ENCODE measurements around the gene BCO1.

The BCO1 gene

GRCh38 chr16:81316176-81316496, 77.6 kb downstream of the BCO1 start:
- H3K4me1 Mint-ChIP-seq, result peaks cover 61% of the 10 kb centered on the region
- no peaks in the 10 kb centered on the region for H3K9me3 Mint-ChIP-seq
- peak overlapping the region; percentile 37 for H3K27ac Mint-ChIP-seq
- H3K4me3 Mint-ChIP-seq, result peak overlapping the region; percentile 93
- ATAC-seq (no peak), DNase-seq (ENCODE audit: low spot score in 2 of 2) (no peak)
- H3K36me3 Mint-ChIP-seq, result peaks cover 11% of the 10 kb centered on the region

GRCh38 chr16:81318711-81319110, 80.2 kb downstream of the BCO1 start:
- peaks cover 64% of the 10 kb centered on the region for H3K4me1 Mint-ChIP-seq
- DNase-seq (ENCODE audit: low spot score in 2 of 2), result no peak

DNA sequence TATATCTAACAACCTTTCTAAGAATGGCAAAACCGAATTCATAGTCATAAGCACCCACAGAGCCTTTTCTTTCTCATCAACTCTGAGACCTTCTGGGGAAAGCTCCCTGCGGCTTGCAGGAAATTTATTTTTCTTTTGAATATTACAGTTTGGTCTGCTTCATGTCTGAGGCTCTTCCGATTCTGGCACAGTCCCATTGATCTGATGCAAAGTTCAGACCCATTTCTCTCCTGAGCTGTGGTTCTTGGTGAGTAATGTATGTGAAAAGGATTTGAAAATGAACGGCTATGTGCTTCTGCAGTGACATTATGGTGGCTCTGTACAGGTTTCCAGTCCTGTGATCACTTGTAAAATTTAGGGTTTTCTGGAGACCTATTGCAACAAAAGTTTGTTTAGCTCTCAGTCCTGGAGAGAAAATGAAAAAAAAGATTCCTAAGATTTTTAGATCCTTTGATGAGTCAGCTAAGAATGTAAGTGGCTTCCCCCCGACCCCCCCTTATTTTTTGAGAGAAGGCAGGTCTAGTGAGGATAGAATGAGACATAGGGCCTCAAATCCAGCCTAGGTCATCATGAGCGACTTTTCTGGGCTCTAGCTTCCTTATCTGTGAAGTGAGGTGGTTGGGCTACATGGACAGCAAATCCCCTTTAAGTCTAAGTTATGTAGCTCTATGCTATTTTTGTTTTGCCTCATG, 80.9 kb downstream of the BCO1 start:
- ATAC-seq (no peak), DNase-seq (ENCODE audit: low spot score in 2 of 2) (no peak)
- H3K36me3 Mint-ChIP-seq, result peaks cover 6% of the 10 kb centered on the region
- H3K4me1 Mint-ChIP-seq, result peaks cover 62% of the 10 kb centered on the region
- H3K9me3 Mint-ChIP-seq, result no peaks in the 10 kb centered on the region
- no peak overlapping the region for H3K27ac Mint-ChIP-seq
- H3K4me3 Mint-ChIP-seq, result no peak overlapping the region

More at GRCh38 chr16:81318711-81319110, 80.2 kb downstream of the BCO1 start:
- no peaks in the 10 kb centered on the region for H3K9me3 Mint-ChIP-seq
- peaks cover 11% of the 10 kb centered on the region for H3K36me3 Mint-ChIP-seq
- H3K27ac Mint-ChIP-seq, result no peak overlapping the region
- ATAC-seq, result no peak
- no peak overlapping the region for H3K4me3 Mint-ChIP-seq

DNA sequence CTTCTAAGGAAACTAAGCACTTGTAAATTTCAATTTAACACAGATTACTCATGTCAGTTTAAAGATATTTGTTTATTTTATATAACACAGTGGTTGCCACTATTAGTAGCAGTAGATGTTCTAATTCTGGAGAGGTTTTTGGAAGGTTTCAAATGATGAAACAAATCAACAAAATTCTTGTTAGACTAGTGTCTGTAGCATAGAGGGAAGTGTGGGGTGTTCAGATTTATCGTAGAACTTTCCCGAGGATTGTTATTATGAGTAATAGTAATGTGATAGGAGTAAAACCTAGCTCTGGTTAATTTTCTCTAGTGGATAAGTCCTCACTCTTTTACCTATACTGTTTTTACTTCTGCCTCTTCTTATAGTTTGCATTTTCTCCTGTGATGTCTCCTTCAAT, 82.5 kb downstream of the BCO1 start:
- Mint-ChIP-seq H3K36me3 (no peaks in the 10 kb centered on the region), H3K9me3 (no peaks in the 10 kb centered on the region), H3K27ac (no peak overlapping the region)

GRCh38 chr16:81321536-81321935, 83.0 kb downstream of the BCO1 start:
- Mint-ChIP-seq H3K4me1 (peaks cover 65% of the 10 kb centered on the region), H3K36me3 (no peaks in the 10 kb centered on the region), H3K4me3 (no peak overlapping the region), H3K27ac (no peak overlapping the region), H3K9me3 (no peaks in the 10 kb centered on the region)
- DNase-seq (ENCODE audit: low spot score in 2 of 2) (no peak), ATAC-seq (no peak)

More for the DNA sequence above, 82.5 kb downstream of the BCO1 start:
- no peak for ATAC-seq
- H3K4me1 Mint-ChIP-seq, result peaks cover 65% of the 10 kb centered on the region
- H3K4me3 Mint-ChIP-seq, result no peak overlapping the region
- no peak for DNase-seq (ENCODE audit: low spot score in 2 of 2)

DNA sequence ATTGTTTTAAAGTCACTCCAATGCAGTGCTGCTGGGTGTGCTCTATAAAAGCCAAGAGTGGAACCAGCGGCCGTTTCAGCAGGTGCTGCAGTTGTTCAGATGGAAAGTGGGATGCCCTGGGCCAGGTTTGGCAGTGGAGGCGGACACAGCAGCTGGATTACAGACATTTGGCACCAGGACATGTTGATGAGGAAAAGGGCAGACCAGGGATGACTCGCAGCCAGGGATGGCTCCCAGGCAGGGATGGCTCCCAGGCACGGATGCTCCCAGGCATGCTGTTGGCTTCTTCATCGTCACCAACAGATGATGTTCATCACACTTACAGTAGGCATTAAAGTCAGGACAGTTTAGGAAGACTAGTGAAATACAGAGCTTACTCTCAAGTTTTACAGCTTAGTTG, 86.3 kb downstream of the BCO1 start:
- DNase-seq (ENCODE audit: low spot score in 2 of 2) (no peak), ATAC-seq (no peak)
- H3K4me1 Mint-ChIP-seq, result peaks cover 50% of the 10 kb centered on the region
- H3K9me3 Mint-ChIP-seq, result no peaks in the 10 kb centered on the region
- H3K36me3 Mint-ChIP-seq, result no peaks in the 10 kb centered on the region
- no peak overlapping the region for H3K4me3 Mint-ChIP-seq
- no peak overlapping the region for H3K27ac Mint-ChIP-seq

GRCh38 chr16:81327011-81327410, 88.5 kb downstream of the BCO1 start:
- peaks cover 39% of the 10 kb centered on the region for H3K4me1 Mint-ChIP-seq
- DNase-seq (ENCODE audit: low spot score in 2 of 2) (no peak), ATAC-seq (no peak)
- H3K9me3 Mint-ChIP-seq, result no peaks in the 10 kb centered on the region
- H3K36me3 Mint-ChIP-seq, result peaks cover 4% of the 10 kb centered on the region
- no peak overlapping the region for H3K27ac Mint-ChIP-seq
- no peak overlapping the region for H3K4me3 Mint-ChIP-seq

DNA sequence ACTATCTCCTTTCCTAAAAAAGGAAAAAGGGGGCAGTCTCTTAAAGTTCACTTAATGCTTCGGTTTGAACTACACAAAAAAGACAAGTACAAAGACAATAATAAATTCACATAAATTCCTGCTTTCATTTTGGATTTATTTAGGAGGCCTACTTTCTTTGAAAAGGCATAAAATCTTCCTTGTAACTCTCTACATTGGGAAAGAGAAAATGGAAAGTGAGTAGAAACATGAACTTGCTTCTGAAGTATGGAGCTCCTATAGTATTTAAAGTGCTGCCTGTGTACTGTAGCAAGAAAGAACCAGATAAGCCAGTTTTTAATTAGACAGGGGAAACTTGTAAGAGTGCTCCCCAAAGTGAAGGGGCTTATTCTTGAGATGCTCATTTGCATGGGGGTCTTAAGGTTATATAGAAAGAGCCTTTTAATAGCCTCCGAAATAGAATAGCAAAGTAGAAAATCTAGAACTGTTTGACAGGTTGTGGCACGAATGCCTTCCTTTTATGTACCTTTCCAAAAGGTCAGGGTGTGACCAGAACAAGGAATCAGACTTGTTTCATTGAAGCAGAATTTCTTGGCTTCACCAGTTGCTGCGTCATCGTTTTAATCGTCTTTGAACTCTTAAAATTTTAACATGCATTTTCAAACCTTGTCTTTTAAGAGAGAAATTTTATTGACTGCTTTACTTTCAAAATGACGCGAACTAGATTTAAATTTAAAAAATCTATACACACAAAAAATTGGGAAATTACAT, 89.1 kb downstream of the BCO1 start:
- Mint-ChIP-seq H3K4me3 (no peak overlapping the region), H3K9me3 (no peaks in the 10 kb centered on the region), H3K4me1 (peaks cover 41% of the 10 kb centered on the region), H3K36me3 (peaks cover 4% of the 10 kb centered on the region), H3K27ac (no peak overlapping the region)
- DNase-seq (ENCODE audit: low spot score in 2 of 2) (no peak), ATAC-seq (no peak)

GRCh38 chr16:81329947-81330346, 91.5 kb downstream of the BCO1 start:
- Mint-ChIP-seq H3K36me3 (peaks cover 4% of the 10 kb centered on the region), H3K4me3 (no peak overlapping the region), H3K9me3 (no peaks in the 10 kb centered on the region), H3K4me1 (peaks cover 30% of the 10 kb centered on the region), H3K27ac (no peak overlapping the region)
- no peak for DNase-seq (ENCODE audit: low spot score in 2 of 2)
- no peak for ATAC-seq

DNA sequence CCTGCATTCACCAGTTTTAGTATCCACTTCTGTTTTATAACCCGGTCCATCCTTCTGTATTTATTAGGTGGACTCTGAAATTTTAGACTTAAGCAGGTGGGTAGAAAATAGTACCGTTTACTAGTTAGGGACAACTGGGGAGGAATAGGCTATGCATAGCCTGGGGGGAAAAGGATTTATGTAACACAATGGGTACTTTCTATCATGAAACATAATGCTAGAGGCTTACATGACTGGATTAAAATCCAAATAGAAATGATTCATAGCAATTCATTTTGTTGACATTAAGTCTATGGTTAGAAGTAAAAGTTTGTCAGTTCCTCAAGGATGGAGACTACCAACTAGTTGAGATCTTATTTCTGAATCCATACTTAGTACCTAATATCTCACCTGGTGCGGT, 94.9 kb downstream of the BCO1 start:
- no peak overlapping the region for H3K27ac Mint-ChIP-seq
- no peaks in the 10 kb centered on the region for H3K9me3 Mint-ChIP-seq
- H3K36me3 Mint-ChIP-seq, result peaks cover 12% of the 10 kb centered on the region
- no peak for ATAC-seq
- no peak overlapping the region for H3K4me3 Mint-ChIP-seq
- no peak for DNase-seq (ENCODE audit: low spot score in 2 of 2)
- peaks cover 37% of the 10 kb centered on the region for H3K4me1 Mint-ChIP-seq

DNA sequence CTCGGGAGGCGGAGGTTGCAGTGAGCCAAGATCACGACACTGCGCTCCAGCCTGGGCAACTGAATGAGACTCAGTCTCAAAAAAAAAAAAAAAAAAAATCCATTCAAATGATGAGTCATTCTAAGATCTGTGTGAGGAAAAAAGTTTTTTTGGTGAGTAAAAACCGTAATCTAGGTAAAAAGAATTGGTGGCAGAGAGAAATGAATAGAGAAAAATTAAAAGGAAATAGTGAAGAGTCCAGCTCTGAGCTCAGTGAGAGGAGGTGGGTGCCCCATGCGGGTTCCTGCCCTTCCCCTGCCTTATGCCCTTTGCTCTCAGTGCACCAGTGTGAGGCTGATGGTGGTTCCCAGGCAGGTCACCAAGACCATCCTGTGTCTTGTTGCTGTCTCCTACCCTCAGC, 97.2 kb downstream of the BCO1 start:
- peak overlapping the region; percentile 63 for H3K27ac Mint-ChIP-seq
- peak; percentile 96 for ATAC-seq
- no peaks in the 10 kb centered on the region for H3K9me3 Mint-ChIP-seq
- H3K36me3 Mint-ChIP-seq, result peaks cover 8% of the 10 kb centered on the region
- H3K4me1 Mint-ChIP-seq, result peaks cover 21% of the 10 kb centered on the region
- DNase-seq (ENCODE audit: low spot score in 2 of 2), result peak in 1 of 2 donors; percentile 56
- no peak overlapping the region for H3K4me3 Mint-ChIP-seq

GRCh38 chr16:81337097-81337496, 98.6 kb downstream of the BCO1 start:
- H3K36me3 Mint-ChIP-seq, result peaks cover 8% of the 10 kb centered on the region
- DNase-seq (ENCODE audit: low spot score in 2 of 2) (no peak), ATAC-seq (peak; percentile 43)
- H3K4me1 Mint-ChIP-seq, result peaks cover 21% of the 10 kb centered on the region
- H3K9me3 Mint-ChIP-seq, result peaks cover 2% of the 10 kb centered on the region
- H3K4me3 Mint-ChIP-seq, result no peak overlapping the region
- no peak overlapping the region for H3K27ac Mint-ChIP-seq

Data from stimulated activated effector memory CD8-positive, alpha-beta T cell treated with anti-CD3 and anti-CD28 coated beads, Interleukin-12 subunit alpha, Interleukin-12 subunit beta, amount 100 ng/mL, for 72 hours (primary cell).